ENCODE measurements around the gene FTCDNL1. TPM values are rescaled to one million over a fixed set of nuclear protein-coding genes. Genes with fewer than 3 reads are reported as not detected.

FTCDNL1 gene
- total RNA-seq, 1 donor from 2014 or later, result 1.3 TPM

DNA sequence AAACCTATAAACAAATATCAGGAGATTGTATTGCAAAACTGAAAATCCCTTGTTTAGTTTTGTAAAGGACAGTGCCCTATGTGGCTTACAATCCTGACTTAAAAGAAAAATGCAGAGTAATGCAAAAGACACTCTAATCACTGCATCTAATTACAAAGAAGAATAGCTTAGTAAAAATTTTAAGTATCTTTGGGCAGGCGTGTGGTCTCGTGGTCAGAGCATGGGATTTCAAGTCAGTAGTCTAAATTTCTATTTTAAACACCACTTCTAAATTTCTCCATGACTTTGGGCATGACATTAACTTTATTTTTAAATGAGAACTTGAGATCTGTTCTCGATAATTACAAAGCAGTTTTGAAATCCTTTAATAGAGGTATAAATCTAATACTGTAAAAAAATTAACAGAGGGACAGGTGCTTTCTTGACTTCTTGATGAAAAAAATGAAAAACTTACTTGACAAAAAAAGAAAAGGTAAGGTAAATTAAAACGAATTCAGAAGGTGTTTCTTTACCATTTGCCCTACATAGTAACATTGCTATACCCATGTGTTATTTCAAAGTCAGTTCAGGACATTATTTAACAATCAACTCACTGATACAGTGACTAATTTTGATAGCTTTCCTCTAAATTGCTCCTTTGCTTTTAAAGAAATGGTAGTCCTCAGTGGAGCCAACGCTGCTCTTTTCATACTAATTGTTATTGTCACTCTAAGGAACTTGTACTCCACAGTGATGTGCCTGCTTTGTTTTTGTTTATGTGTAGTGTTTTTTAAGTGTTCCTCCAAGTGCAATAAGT lies 17.6 kb upstream of the FTCDNL1 start:
- H3K27ac Mint-ChIP-seq, result no peak overlapping the region
- TF ChIP-seq CTCF (conservative IDR thresholded peaks at IDR 0.05), result no peak
- H3K4me3 Mint-ChIP-seq, result no peak overlapping the region
- no peaks in the 10 kb centered on the region for H3K36me3 Mint-ChIP-seq
- no peaks in the 10 kb centered on the region for H3K9me3 Mint-ChIP-seq
- peaks cover 15% of the 10 kb centered on the region for H3K27me3 Mint-ChIP-seq
- peaks cover 7% of the 10 kb centered on the region for H3K4me1 Mint-ChIP-seq (ENCODE audit: unreplicated experiment)
- no peak for DNase-seq (ENCODE audit: extremely low spot score, unreplicated experiment)

DNA sequence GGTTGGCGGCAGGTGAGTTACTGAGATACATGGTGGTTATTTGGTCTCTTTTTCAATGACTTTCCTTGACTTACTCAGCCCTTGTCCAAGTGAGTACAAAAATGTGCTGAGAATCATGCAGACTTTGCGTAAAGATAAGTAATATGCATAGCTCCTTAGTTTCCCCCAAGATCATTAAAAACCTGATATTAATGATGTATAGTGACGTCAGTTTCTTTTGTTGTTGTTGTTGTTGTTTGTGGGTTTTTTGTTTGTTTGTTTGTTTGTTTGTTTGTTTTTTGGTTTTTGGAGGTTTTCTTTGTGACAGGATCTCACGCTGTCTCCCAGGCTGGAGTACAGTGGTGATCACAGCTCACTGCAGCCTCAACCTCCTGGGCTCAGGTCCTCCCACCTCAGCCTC lies 14.9 kb upstream of the FTCDNL1 start:
- Mint-ChIP-seq H3K36me3 (no peaks in the 10 kb centered on the region), H3K27ac (no peak overlapping the region), H3K4me3 (no peak overlapping the region), H3K4me1 (ENCODE audit: unreplicated experiment) (peaks cover 7% of the 10 kb centered on the region), H3K9me3 (no peaks in the 10 kb centered on the region), H3K27me3 (peaks cover 27% of the 10 kb centered on the region)
- DNase-seq (ENCODE audit: extremely low spot score, unreplicated experiment), result no peak
- TF ChIP-seq CTCF (conservative IDR thresholded peaks at IDR 0.05), result no peak

GRCh38 chr2:199862788-199863187 lies 11.8 kb upstream of the FTCDNL1 start:
- DNase-seq (ENCODE audit: extremely low spot score, unreplicated experiment), result no peak
- Mint-ChIP-seq H3K9me3 (no peaks in the 10 kb centered on the region), H3K4me3 (no peak overlapping the region), H3K36me3 (no peaks in the 10 kb centered on the region), H3K27me3 (peaks cover 26% of the 10 kb centered on the region), H3K27ac (no peak overlapping the region), H3K4me1 (ENCODE audit: unreplicated experiment) (no peaks in the 10 kb centered on the region)
- TF ChIP-seq CTCF (conservative IDR thresholded peaks at IDR 0.05), result no peak

GRCh38 chr2:199861132-199861774 lies 10.3 kb upstream of the FTCDNL1 start:
- Mint-ChIP-seq H3K27me3 (peaks cover 41% of the 10 kb centered on the region), H3K9me3 (no peaks in the 10 kb centered on the region), H3K36me3 (no peaks in the 10 kb centered on the region), H3K27ac (no peak overlapping the region), H3K4me1 (ENCODE audit: unreplicated experiment) (no peaks in the 10 kb centered on the region), H3K4me3 (no peak overlapping the region)
- TF ChIP-seq CTCF (conservative IDR thresholded peaks at IDR 0.05), result peak; percentile 80
- DNase-seq (ENCODE audit: extremely low spot score, unreplicated experiment), result no peak

GRCh38 chr2:199855812-199856211 lies 4.8 kb upstream of the FTCDNL1 start:
- no peak overlapping the region for H3K27ac Mint-ChIP-seq
- H3K27me3 Mint-ChIP-seq, result peaks cover 65% of the 10 kb centered on the region
- H3K9me3 Mint-ChIP-seq, result no peaks in the 10 kb centered on the region
- H3K4me1 Mint-ChIP-seq (ENCODE audit: unreplicated experiment), result no peaks in the 10 kb centered on the region
- no peaks in the 10 kb centered on the region for H3K36me3 Mint-ChIP-seq
- DNase-seq (ENCODE audit: extremely low spot score, unreplicated experiment), result no peak
- H3K4me3 Mint-ChIP-seq, result no peak overlapping the region
- no peak for TF ChIP-seq CTCF (conservative IDR thresholded peaks at IDR 0.05)

All from type B pancreatic cell (in vitro differentiated cells).